IPS-11a (cell line): ENCODE measurements around the gene PHF21A.
"Not testable (repeated sequence)": the region's sequence is repeated elsewhere in the genome, so short reads cannot be mapped to it uniquely, and the experiment has no call there.

Source experiments
- H3K4me3 ChIP-seq: one replicate; pipeline ENCODE4 v1.5.1; 2013; ENCODE audit warnings: low read depth, low read length, control low read depth

PHF21A gene

GRCh38 chr11:46038529-46038928 lies 82.7 kb downstream of the PHF21A start:
- H3K4me3 ChIP-seq: no peak overlapping the region

- H3K4me3 ChIP-seq: no peak overlapping the region
These were observed 84.3 kb downstream of the PHF21A start for GRCh38 chr11:46036969-46037368.

- no peak overlapping the region for H3K4me3 ChIP-seq
These were observed 85.2 kb downstream of the PHF21A start for GRCh38 chr11:46036009-46036408.

- H3K4me3 ChIP-seq: no peak overlapping the region
These were observed 87.2 kb downstream of the PHF21A start for GRCh38 chr11:46034041-46034440.

GRCh38 chr11:46026606-46027293 lies 94.5 kb downstream of the PHF21A start:
- H3K4me3 ChIP-seq: no peak overlapping the region

- no peak overlapping the region for H3K4me3 ChIP-seq
These were observed 101.1 kb downstream of the PHF21A start for GRCh38 chr11:46020084-46020599.

- H3K4me3 ChIP-seq: no peak overlapping the region
These were observed 102.6 kb downstream of the PHF21A start for GRCh38 chr11:46018651-46019050.

- H3K4me3 ChIP-seq: no peak overlapping the region
These were observed 103.9 kb downstream of the PHF21A start for GRCh38 chr11:46017341-46017740.

GRCh38 chr11:46015941-46016340 lies 105.3 kb downstream of the PHF21A start:
- no peak overlapping the region for H3K4me3 ChIP-seq

- H3K4me3 ChIP-seq: not testable (repeated sequence)
These were observed 107.1 kb downstream of the PHF21A start for GRCh38 chr11:46014168-46014567.

- no peak overlapping the region for H3K4me3 ChIP-seq
These were observed 109.1 kb downstream of the PHF21A start for GRCh38 chr11:46012185-46012584.

- H3K4me3 ChIP-seq: no peak overlapping the region
These were observed 111.2 kb downstream of the PHF21A start for GRCh38 chr11:46010100-46010499.

- no peak overlapping the region for H3K4me3 ChIP-seq
These were observed 111.6 kb downstream of the PHF21A start for GRCh38 chr11:46009647-46010046.

- no peak overlapping the region for H3K4me3 ChIP-seq
These were observed 114.7 kb downstream of the PHF21A start for GRCh38 chr11:46006418-46007070.

GRCh38 chr11:46003572-46003971 lies 117.7 kb downstream of the PHF21A start:
- no peak overlapping the region for H3K4me3 ChIP-seq

- H3K4me3 ChIP-seq: no peak overlapping the region
These were observed 119.1 kb downstream of the PHF21A start for GRCh38 chr11:46002189-46002588.

GRCh38 chr11:46001448-46001914 lies 119.8 kb downstream of the PHF21A start:
- no peak overlapping the region for H3K4me3 ChIP-seq

- no peak overlapping the region for H3K4me3 ChIP-seq
These were observed 123.7 kb downstream of the PHF21A start for GRCh38 chr11:45997599-45997998.

GRCh38 chr11:45995342-45995734 lies 125.9 kb downstream of the PHF21A start:
- H3K4me3 ChIP-seq: no peak overlapping the region

GRCh38 chr11:45994371-45995341 lies 126.6 kb downstream of the PHF21A start:
- no peak overlapping the region for H3K4me3 ChIP-seq

- H3K4me3 ChIP-seq: no peak overlapping the region
These were observed 127.7 kb downstream of the PHF21A start for GRCh38 chr11:45993531-45994001.
